Stomach (tissue), 4 donors: ENCODE results near the gene EMILIN1.

Source experiments
- CTCF ChIP-seq, 7 experiments: fragments of 450-650 bp in 4 of 7; fragments of 200-600 bp in 3 of 7; sonication (generic) in 3 of 7; IDR thresholded peaks; one replicate each; pipeline ENCODE4 v1.5.1; 2016 to 2019; ENCODE audit warnings: antibody characterized with exemption in 7 of 7, control low read depth in 2 of 7, mild to moderate bottlenecking in 1 of 7
- EP300 ChIP-seq: sonication (generic); formaldehyde crosslinking; IDR thresholded peaks from one replicate; pipeline ENCODE4 v1.6.1; 2017; ENCODE audit warnings: antibody characterized with exemption
- POLR2A ChIP-seq, 4 donors: fragments of 450-650 bp; IDR thresholded peaks; one replicate each; pipeline ENCODE4 v1.6.1; 2016; ENCODE audit warnings: antibody characterized with exemption in 4 of 4, control low read depth in 2 of 4, mild to moderate bottlenecking in 1 of 4, moderate library complexity in 1 of 4
- POLR2AphosphoS5 ChIP-seq, 3 donors: sonication (generic); formaldehyde crosslinking; IDR thresholded peaks; one replicate each; pipeline ENCODE4 v1.6.1; 2016; ENCODE audit warnings: antibody characterized with exemption in 3 of 3

GRCh38 chr2:27051902-27052645 lies 26.3 kb upstream of the EMILIN1 start:
- TF ChIP-seq POLR2AphosphoS5 (IDR thresholded peaks at IDR 0.05) (no peak), POLR2A (IDR thresholded peaks at IDR 0.05) (no peak), CTCF (IDR thresholded peaks at IDR 0.05) (no peak), EP300 (no peak)
